ENCODE data around the gene GRM8. TPM values are rescaled to one million over a fixed set of nuclear protein-coding genes. Genes with fewer than 3 reads are reported as not detected.

GRM8 gene
- total and polyA plus RNA-seq, 10 of the 15 experiments (the other 5 are each of a cell fraction or from before 2014, with no cell fraction given): 0.33 to 7.1 (median 0.45) TPM; not detected in 2

- H3K27me3 ChIP-seq (replicated peaks in 1 of 2; ENCODE audit: control insufficient read depth in 2 of 2, insufficient read depth in 2 of 2, low read length in 1 of 2): no peaks in the 10 kb centered on the region
- no peak for TF ChIP-seq CREM (IDR thresholded peaks at IDR 0.05; ENCODE audit: low read depth)
- TF ChIP-seq CBFB (IDR thresholded peaks at IDR 0.05; ENCODE audit: low read depth): no peak
- no peak for TF ChIP-seq E2F8 (IDR thresholded peaks at IDR 0.05; ENCODE audit: low read depth, partially characterized antibody)
- TF ChIP-seq PKNOX1 (IDR thresholded peaks at IDR 0.05): no peak
- no peak for TF ChIP-seq HDAC6 (IDR thresholded peaks at IDR 0.05; ENCODE audit: unreplicated experiment)
- no peak for TF ChIP-seq EED (IDR thresholded peaks at IDR 0.05; ENCODE audit: low read depth)
- TF ChIP-seq ATF2 (IDR thresholded peaks at IDR 0.05; ENCODE audit: low read length): no peak
- no peak for TF ChIP-seq HDGF (IDR thresholded peaks at IDR 0.05)
- TF ChIP-seq CHD4 (IDR thresholded peaks at IDR 0.05): no peak
- no peak for TF ChIP-seq LARP7 (IDR thresholded peaks at IDR 0.05)
- no peak for TF ChIP-seq WRNIP1 (IDR thresholded peaks at IDR 0.05; ENCODE audit: borderline replicate concordance, low read depth, low read length)
- no peaks in the 10 kb centered on the region for H4K20me1 ChIP-seq (ENCODE audit: control insufficient read depth, insufficient read depth)
- CTCF ChIA-PET: no interaction called here
- RAD21 ChIA-PET (ENCODE audit: unreplicated experiment): no interaction called here
- POLR2A ChIA-PET: interaction anchor here (0.9 kb wide), 1 partner anchor 12 kb away, joined by 3 read pairs; no protein-coding TSS in a partner anchor
- no peaks in the 10 kb centered on the region for H3K9me3 ChIP-seq (replicated peaks; ENCODE audit: control insufficient read depth, insufficient read depth, low read length)
- no peaks in the 10 kb centered on the region for H3K4me1 ChIP-seq (ENCODE audit: control insufficient read depth, insufficient read depth, low read length)
- H3K27ac ChIP-seq (ENCODE audit: control insufficient read depth, insufficient read depth): no peak overlapping the region
- FAIRE-seq (no peak), ATAC-seq (no peak), DNase-seq (ENCODE audit: low read depth, low spot score) (no peak)
- H3K4me3 ChIP-seq: no peak overlapping the region
- H3K79me2 ChIP-seq (ENCODE audit: control insufficient read depth, insufficient read depth, low read length): no peaks in the 10 kb centered on the region
- SMC1A ChIA-PET (ENCODE audit: uncharacterized antibody, unreplicated experiment): interaction anchor here (0.8 to 1.6 kb wide), 2 partner anchors 10 to 20 kb away, joined by 3 read pairs; no protein-coding TSS in a partner anchor
- H2AFZ ChIP-seq (ENCODE audit: control insufficient read depth, low read depth, low read length): no peak overlapping the region
- H3K4me2 ChIP-seq (ENCODE audit: control insufficient read depth, insufficient read depth): no peak overlapping the region
- no peak overlapping the region for H3K9ac ChIP-seq (ENCODE audit: control insufficient read depth, insufficient read depth, low read length)
- in situ Hi-C loops (cut with MboI) (no loop called here), intact Hi-C loops (cut with micrococcal nuclease; ENCODE audit: unreplicated experiment) (no loop called here)
- whole genome bisulfite sequencing (ENCODE audit: insufficient coverage, insufficient replicate concordance, low lambda C conversion rate, missing lambda C conversion rate): 7% methylated on average over 6 of the region's 6 CpGs
- no peaks in the 10 kb centered on the region for H3K36me3 ChIP-seq (ENCODE audit: control insufficient read depth in 2 of 2, insufficient read depth in 2 of 2, low read length in 1 of 2)
- no TSS peak for BruUV-seq (replicated peaks)
Measured at GRCh38 chr7:127035203-127035849, 217.4 kb downstream of the GRM8 start.

All from GM12878 (cell line).